NCI-H1048 (cell line): ENCODE measurements around the gene TSG101.

ENCODE experiments used
- DNase-seq: peaks from one replicate; lab custom pipeline; 2025; lab: John Stamatoyannopoulos, UW

TSG101 gene, protein sequence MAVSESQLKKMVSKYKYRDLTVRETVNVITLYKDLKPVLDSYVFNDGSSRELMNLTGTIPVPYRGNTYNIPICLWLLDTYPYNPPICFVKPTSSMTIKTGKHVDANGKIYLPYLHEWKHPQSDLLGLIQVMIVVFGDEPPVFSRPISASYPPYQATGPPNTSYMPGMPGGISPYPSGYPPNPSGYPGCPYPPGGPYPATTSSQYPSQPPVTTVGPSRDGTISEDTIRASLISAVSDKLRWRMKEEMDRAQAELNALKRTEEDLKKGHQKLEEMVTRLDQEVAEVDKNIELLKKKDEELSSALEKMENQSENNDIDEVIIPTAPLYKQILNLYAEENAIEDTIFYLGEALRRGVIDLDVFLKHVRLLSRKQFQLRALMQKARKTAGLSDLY

DNA sequence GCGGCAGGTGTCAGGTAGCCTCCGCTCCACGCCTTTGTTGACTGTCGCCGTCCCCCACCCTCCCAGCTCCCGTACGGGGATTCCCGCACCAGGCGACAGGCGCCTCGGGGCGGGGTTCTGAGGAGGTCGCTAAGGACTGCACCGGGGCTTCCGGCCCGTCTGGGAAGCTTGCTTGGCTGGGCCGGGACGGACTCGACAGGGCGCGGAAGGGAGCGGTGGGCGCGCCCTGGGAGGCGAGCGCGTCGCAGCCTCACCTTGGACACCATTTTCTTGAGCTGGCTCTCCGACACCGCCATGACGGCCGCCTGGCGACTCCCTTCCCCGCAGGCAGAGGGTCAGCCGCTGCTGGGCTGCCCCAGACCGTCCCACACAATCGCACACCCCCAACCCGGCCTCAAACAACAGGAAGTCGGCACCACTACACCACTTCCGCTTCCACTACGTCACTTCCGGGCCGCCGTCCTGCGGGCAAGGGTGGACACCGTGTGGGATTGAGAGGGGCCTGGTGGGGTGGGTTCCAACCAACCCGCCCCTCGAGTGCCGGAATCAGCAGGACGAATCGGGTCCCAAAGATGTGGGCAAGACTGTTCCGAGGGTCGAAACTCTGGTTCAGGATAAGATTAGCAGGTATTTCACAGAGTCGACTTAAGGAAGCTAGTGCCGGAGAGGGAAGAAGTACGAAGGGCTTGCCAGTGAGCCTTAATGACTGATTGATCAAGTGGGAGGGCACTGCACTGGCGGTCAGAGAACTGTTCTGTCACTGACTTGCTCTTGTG lies at the start of gene TSG101:
TSS of gene TSG101 (minus strand) at position 422 of the 776 bp plus-strand sequence. CDS start at position 296, 126 bp downstream.
- peak; percentile 73 for DNase-seq

DNA sequence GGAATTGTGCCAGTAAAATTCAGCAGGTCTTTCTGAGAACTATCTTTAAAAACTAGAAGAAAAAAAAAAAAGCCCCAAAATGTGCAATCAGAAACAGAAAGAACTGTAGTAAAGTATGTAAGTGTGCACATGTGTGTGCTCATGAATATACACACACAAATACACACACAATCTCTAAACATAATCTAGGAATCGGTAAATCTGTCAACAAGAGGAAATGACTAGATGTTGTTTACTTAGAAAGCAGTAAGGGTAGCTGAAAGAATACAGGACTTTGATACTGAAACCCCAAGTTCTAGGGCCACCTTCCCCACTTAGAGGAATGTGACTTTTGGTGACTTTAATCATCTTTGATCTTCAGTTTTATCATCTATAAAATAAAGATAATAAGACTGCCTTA lies 48.6 kb upstream of the TSG101 start:
- DNase-seq = no peak

DNA sequence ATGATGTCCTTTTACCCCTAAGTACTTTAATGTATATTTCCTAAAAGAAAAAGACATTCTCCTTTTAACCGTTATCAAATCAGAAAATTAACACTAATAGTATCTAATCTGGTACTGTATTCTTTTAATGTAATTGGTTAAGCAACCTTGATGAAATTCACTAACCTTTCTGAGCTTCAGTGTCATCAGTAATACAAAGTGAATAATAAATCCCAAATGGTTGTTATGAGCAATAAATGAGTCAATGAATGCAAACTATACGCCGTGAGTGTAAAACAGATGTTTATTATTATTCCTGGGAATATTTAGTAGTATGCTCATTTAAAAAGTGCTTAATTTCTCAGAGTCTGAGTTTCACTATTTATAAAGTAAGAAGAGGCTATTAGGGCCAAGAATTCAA lies 40.3 kb upstream of the TSG101 start:
- DNase-seq = no peak

DNA sequence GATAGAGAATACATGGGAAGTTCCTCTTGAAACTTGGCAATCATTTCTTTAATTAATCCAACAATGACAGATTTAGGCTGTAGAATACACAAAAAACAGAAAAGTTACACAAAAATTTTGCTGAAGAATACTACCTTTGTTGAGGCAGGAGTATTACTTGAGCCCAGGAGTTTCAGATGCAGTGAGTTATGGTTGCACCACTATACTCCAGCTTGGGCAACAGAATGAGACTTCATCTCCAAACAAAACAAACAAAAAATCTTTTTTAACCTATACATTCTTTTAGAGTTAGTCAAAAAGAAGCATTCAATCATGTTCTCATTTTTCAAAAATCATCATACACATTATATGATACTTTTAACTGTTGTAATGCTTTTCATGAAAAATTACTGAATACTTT lies 39.7 kb upstream of the TSG101 start:
- no peak for DNase-seq

DNA sequence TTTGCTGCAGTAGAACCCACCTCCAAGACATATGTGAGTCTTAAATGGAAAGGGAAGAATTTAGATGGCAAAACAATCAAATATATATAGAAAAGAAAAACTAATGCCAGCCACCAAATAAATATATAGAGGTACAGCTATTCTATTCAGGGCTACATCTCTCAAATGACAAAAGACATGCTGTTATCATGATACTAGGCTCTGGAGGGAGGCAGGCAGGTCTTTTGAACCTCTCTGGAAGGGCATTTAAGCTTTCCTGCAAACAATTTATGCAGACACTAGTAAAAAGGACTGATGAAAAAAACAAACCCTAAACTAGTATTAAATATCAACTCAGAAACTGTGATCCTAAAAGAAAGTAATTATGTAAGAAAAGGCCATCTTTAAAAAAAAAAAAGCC lies 37.4 kb upstream of the TSG101 start:
- DNase-seq = no peak

DNA sequence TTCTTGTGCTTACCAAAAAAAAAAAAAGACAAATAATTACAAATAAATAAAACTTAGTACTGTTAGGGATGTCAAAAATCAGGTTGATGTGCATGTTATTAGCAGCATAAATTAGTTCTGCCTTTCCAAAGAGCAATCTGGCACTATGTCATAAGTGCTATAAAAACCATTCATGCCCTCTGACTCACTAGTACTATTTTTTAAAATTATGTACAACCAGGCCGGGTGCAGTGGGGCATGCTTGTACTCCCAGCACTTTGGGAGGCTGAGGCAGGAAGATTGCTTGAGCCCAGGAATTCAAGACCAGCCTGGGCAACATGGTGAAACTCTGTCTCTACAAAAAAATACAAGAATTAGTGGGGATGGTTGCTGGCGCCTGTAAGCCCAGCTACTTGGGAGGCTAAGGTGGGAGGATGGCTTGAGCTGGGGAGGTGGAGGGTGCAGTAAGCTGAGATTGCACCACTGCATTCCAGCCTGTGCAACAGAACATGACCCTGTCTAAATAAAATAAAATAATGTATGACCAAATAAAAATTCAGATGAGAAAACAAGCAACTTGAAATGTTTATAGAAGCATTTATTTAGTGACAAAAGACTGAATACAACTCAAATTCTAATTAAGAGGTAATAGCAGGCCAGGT lies 36.5 kb upstream of the TSG101 start:
- no peak for DNase-seq

DNA sequence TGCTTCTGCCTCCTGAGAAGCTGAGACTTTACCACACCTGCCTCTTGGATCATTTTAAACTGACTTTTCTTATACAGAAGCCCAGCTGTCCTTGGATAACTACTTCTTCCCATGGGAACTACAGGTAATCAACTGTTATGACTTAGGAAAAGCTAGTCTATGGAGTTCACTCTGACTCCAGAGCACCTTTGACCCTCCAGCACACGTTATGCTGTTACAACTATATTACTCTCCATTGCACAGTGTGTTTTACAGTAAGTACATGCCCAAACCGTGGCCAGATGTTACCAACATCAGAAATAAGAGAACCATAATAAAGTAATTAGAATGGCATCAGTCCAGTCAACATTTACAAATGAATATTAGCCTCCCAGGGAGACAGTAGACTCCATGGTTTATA lies 21.3 kb upstream of the TSG101 start:
- DNase-seq = no peak

DNA sequence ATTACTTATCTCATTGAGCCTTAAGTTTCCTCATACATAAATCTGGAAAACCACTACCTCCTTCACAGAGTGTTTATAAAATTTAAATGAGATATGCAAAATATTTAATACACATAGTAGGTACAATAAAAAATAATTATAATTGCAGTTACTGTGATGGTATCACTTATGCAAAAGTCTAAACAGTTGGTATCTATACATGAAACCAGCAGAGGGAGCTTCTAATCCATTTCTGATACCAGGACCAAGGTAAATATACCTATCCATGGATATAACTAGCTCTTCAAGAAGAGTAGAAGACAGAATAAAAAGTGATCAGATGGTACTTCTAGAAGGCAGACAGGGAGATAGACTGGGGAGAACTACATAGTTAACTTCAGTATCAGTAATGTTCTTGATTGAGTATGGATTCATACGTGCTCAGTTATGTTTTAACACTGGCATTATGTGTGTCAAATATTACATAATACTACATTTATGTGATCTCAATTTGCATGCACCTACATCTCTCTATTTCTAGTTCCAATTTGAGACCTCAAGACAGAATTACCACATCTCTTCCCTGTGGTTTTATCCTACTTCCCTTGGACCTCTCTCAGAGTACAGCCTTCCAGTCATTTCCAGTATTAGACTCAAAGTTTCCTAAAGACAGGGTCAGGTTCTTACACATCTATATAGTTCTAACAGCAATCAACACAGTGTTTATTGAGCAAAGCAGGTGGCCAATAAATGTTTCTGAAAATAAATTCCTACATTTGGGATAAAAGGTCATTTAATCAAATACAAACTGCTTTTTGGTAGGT lies 13.7 kb upstream of the TSG101 start:
- DNase-seq = no peak

DNA sequence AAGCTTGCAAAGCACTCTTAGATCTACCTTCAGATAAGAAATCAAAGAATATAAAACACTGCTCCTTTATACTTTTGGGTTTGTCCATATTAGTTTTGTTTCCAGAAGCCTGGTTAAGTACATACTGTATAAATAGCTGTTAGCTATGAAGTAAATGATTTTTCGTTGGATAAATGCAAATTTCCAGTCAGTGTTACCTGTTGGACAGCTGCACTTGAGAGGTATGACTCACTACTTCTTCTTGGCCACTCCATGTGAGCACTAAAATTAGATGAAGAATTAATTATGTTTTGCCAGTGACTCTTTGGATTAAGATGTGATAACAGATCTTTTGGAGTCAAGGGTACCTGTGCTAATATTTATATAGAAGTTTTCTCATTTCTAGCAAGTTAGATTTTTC lies 9.5 kb upstream of the TSG101 start:
- no peak for DNase-seq

DNA sequence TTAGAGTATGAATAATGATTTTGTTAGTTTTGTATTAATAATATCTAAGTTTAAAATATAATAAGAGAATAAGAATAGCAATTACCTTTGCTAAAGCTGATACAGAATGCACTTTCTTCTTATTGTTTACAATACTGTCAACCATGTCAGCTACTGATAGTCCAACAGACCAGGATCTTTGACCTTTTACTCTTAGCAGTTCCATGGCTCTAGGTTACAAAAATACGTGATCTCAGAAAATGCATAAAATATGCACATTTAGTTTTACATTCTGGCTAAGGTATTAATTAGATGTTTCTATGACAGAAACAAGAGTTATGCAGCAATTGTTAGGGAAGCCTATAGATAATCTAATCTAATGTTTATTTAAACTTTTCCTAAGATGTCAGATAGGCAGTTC lies 7.5 kb upstream of the TSG101 start:
- no peak for DNase-seq

DNA sequence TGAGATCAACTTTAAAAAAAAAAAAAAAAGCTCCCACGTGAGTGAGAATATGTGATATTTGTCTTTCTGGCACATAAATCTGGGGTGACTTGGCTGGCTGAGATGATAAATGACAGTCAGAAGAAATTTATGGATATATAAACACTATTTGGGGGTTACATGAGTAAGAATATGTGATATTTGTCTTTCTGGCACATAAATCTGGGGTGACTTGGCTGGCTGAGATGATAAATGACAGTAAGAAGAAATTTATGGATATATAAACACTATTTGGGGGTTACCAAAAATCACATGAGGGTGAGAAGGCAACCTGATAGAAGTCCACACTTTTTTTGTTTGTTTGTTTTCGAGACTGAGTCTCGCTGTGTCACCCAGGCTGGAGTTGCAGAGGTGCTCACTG lies 6.6 kb upstream of the TSG101 start:
- DNase-seq = no peak

DNA sequence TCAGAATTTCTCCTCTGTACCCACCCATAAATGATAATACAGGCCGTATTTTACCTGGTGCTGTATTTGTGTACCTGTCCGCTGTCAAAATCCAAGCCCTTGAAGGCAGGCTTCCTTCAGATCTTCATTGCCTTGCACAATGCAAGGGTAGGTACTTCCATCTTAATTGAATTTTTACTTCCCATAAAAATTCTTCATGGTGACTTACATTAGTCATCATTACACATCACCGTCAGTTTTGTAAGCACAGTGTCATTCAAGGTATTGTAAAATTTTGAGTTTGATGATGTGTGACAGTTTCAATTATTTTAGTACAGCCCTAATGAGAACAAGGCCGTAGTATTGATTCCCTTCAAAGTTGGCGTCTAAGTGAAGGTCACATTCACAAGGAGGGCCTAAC lies 770 bp upstream of the TSG101 start:
- DNase-seq = no peak

DNA sequence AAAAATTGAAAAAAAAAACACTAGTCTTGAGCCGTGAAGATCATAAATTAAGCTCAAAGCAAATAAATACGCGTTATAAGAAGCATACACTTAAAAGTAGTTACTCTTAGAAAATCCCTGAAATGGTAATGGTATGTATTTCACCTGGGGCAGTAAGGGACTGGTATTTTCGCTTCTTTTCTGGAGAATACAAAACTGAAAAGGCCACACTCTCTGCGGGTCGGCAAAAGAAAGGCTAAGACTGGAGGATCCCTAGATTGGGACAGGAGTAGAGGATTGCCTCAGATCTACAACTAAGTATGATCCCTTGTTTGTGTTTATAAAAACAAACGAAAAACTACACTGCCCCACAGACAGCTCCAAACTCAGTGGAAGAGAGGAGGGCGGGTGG lies 617 bp downstream of the TSG101 start:
- no peak for DNase-seq

DNA sequence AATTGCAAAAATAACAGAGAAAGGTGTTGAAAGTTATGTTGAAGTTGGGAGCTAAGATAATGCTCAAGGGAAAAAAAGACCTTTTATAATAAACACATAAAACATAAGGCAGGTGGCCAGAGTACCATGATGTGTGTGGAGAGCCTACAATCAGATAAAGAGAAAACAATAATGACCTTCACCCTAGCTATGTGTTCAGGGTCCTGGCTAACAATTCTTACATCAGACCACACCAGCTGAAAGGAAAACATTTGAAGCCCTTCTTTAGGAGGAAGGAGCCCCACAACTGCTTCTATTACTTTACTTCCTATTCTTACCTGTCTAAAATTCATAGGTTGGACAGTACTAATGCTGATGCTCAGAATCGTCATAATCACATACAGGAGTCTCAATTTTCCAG lies 2.5 kb downstream of the TSG101 start:
- no peak for DNase-seq

DNA sequence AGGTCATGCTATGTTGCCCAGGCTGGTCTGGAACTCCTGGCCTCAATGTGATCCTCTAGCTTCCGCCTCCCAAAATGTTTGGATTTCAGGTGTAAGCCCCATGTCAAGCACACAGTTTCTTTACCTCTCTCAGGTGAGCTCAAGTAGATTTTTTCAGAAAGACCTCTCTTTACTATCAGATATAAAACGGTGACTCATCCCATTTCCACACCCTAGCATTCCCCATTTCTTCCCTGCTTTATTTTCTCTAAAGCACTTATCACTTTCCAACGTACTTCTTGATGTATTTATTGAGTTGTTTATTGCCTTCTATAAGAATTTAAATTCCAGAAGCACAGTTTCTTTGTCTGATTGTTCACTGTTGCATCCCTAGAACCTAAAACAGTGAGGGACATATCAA lies 3.7 kb downstream of the TSG101 start:
- no peak for DNase-seq

DNA sequence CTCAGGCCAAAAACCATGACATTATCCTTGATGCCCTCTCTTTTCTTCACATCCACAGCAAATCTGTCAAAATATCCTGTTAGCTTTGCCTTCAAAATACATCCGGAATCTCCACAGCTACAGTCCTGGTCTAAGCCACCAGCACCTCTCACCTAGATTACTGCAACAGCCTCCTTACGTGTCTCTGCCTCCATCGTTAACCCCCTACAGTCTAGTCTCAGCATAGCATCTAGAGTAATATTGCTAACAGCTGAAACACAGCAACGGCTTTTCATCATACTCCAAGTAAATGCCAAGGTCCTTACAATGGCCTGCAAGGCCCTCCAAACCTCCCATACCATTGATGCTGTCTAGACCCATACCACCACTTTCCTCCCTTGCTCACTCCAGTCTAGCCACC lies 4.4 kb downstream of the TSG101 start:
- DNase-seq = no peak

DNA sequence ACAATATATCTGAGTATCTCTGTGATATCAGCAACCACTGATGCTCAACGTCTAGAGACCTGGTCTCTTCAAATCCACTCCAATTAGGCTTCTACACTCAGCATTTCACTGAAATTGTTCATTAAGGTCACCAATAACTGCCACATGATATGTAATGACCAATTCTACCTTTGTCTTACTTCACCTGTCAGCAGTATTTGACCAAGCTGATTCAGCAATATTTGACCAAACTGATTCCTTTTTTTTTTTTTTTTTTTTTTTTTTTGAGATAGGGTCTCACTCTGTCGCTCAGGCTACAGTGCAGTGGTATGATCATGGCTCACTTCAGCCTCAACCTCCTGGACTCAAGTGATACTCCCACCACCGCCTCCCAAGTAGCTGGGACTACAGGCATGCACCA lies 5.6 kb downstream of the TSG101 start:
- DNase-seq = no peak

DNA sequence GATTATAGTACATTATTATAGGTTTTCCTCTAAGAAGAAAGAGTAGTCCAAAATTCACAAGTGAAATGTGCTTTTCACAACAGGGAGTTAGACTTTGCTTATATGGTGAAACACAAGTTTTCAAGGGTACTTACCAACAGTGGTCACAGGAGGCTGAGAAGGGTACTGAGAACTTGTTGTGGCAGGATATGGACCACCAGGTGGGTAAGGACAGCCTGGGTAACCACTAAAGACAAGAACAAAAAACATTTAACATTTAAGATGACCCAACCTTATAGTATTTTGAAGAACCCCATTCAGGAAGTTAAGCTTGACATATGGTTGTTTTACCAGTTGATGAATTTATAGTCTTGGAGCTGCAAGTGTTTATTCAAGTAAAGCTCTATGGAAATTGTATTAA lies 24.4 kb downstream of the TSG101 start:
- no peak for DNase-seq

DNA sequence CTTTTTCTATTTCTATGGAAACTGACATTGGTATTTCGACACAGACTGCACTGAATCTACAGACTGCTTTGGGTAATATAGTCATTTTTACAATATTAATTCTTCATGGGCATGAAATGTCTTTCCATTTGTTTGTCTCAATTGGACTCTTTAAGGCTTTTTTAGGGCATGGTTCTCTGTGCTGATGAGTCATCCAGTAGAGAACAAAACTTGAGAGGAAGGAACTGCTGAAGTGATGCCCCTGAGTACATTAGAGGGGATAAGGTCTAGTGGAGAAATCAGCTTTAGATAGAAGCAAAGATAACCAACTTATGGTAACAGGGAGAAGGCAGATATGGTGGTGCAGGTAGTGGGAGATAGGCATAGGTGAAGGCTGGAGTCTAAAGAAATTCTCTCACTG lies 25.1 kb downstream of the TSG101 start:
- no peak for DNase-seq

DNA sequence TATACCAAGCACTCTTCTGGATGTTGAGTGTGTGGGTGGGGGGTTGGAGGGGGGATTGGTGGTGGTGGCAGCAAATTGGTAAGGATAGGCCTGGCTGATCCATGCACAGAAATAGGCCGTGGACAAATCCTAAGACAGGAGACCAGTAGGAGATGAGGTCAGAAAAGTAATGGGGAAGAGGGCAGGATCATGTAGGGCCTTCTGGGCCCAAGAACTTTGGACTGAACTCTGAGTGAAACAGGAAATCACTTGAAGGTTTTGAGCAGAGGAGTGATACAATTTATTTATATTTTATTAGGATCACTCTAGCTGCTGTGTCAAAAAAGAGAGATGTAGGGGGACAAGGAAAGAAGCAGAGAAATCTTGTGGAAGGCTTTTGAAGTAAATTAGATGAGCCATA lies 28.7 kb downstream of the TSG101 start:
- no peak for DNase-seq

DNA sequence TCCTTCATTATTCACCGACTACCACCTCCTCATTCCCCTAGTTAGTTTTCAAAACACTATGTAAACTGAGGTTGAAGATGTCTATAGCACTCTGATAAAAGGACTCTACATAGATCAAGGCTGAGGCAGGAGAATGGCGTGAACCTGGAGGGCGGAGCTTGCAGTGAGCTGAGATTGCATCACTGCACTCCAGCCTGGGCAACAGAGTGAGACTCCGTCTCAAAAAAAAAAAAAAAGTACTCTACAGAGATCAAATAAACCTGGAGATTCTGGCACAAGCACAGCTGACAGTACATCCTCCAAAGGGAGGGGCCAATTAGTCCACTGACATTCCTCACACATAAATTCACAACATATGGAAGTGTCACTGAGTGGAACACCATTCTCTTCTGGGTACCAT lies 31.0 kb downstream of the TSG101 start:
- DNase-seq = no peak

DNA sequence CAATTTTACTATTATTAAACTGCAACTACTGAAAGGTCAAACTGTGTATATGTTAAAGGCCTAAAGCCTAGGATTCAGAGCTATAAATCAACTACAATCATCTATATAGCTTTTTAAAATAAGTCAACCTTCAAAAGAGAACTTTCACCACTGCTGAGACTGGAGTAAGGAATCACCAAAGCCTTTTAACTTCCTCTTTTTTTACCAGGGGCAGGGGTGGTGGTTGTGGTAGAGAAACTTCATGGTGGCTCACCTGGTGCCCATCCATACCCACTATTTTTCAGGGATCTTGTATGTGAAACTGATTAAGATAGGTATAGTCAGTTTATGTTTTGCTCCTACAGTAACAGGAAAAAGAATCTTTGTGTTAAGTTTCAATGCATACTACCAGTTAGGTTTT lies 31.5 kb downstream of the TSG101 start:
- no peak for DNase-seq
